CD4-positive, alpha-beta T cell treated with Interleukin-15 for 1 hour (primary cell): Measurements from ENCODE around the gene SMYD4.

Experiments used
- DNase-seq: peaks from one replicate; pipeline ENCODE4 v3.0.0-alpha.2; 2020

The SMYD4 gene

GRCh38 chr17:1729966-1730325 lies 99.8 kb downstream of the SMYD4 start:
- no peak for DNase-seq
